Common myeloid progenitor, CD34-positive (primary cell): ENCODE measurements around the gene SH3TC1.
A peak's percentile ranks its signal among the peaks of the same experiment; 100 is the strongest.

Experiments used
- CTCF ChIA-PET: fragments of 350-600 bp; sonication (Branson Sonifier 250); formaldehyde crosslinking; loops from one replicate; lab custom pipeline; 2021; ENCODE audit warnings: antibody characterized with exemption; lab: Charles Lee
- POLR2A ChIA-PET: fragments of 350-600 bp; sonication (Branson Sonifier 250); formaldehyde crosslinking; loops from one replicate; lab custom pipeline; 2021; ENCODE audit warnings: antibody characterized with exemption; lab: Charles Lee
- DNase-seq, 3 donors: peaks; one replicate each; pipeline versions ENCODE4 v3.0.0 to v3.0.0-alpha.2; 2013
- H3K27ac ChIP-seq, 2 experiments: 1 replicate in 1 of 2; 2 replicates in 1 of 2; pipeline ENCODE4 v1.7.0; 2013; ENCODE audit warnings: inconsistent platforms in 2 of 2, low read length in 2 of 2, mild to moderate bottlenecking in 2 of 2, low read depth in 1 of 2, moderate library complexity in 1 of 2; ENCODE audit not compliant: severe bottlenecking in 2 of 2, insufficient read depth in 1 of 2, poor library complexity in 1 of 2
- H3K27me3 ChIP-seq, 5 experiments: replicated peaks in 2 of 5; 1 replicate in 3 of 5; 2 replicates in 2 of 5; pipeline versions ENCODE4 v1.6.1 to v1.7.0; 2013; ENCODE audit warnings: low read length in 4 of 5, mild to moderate bottlenecking in 2 of 5, moderate library complexity in 2 of 5, inconsistent platforms in 1 of 5; ENCODE audit not compliant: insufficient read depth in 5 of 5, control insufficient read depth in 4 of 5
- H3K36me3 ChIP-seq, 4 experiments: 1 replicate in 2 of 4; 2 replicates in 2 of 4; pipeline versions ENCODE4 v1.6.1 to v1.7.0; 2013; ENCODE audit warnings: low read length in 3 of 4, control low read depth in 1 of 4, mild to moderate bottlenecking in 1 of 4; ENCODE audit not compliant: control insufficient read depth in 4 of 4, insufficient read depth in 4 of 4
- H3K4me1 ChIP-seq, 4 experiments: 1 replicate in 3 of 4; 2 replicates in 1 of 4; pipeline versions ENCODE4 v1.6.1 to v1.7.1; 2013; ENCODE audit warnings: low read length in 3 of 4, mild to moderate bottlenecking in 3 of 4, control low read depth in 1 of 4, inconsistent platforms in 1 of 4, moderate library complexity in 1 of 4; ENCODE audit not compliant: control insufficient read depth in 4 of 4, insufficient read depth in 4 of 4; ENCODE audit errors: control extremely low read depth in 1 of 4
- H3K4me3 ChIP-seq, 7 experiments: 1 replicate in 4 of 7; 2 replicates in 3 of 7; pipeline versions ENCODE4 v1.5.1 to v1.7.0; 2013; ENCODE audit warnings: mild to moderate bottlenecking in 7 of 7, low read length in 6 of 7, moderate library complexity in 6 of 7, inconsistent platforms in 2 of 7, low read depth in 2 of 7, control low read depth in 1 of 7; ENCODE audit not compliant: insufficient read depth in 4 of 7, control insufficient read depth in 1 of 7; ENCODE audit errors: extremely low read depth in 1 of 7
- H3K9me3 ChIP-seq, 5 experiments: 1 replicate in 4 of 5; 2 replicates in 1 of 5; pipeline versions ENCODE4 v1.6.1 to v1.7.1; 2013; ENCODE audit warnings: low read length in 4 of 5, mild to moderate bottlenecking in 2 of 5, inconsistent platforms in 1 of 5, low read depth in 1 of 5, moderate library complexity in 1 of 5; ENCODE audit not compliant: control insufficient read depth in 4 of 5, insufficient read depth in 2 of 5; ENCODE audit errors: control extremely low read depth in 1 of 5
- WGBS: methylation state at CpG from one replicate; pipeline ENCODE4 v1.1.5; 2013; ENCODE audit not compliant: insufficient coverage; 5-methylcytosine and 5-hydroxymethylcytosine counted together

SH3TC1 gene

GRCh38 chr4:8189551-8190466, 9.3 kb upstream of the SH3TC1 start:
- H3K27ac ChIP-seq, result no peak overlapping the region
- H3K4me3 ChIP-seq, result peak overlapping the region in 1 of 7 experiments; percentile 1
- H3K4me1 ChIP-seq, result peaks cover 0 to 57% (median 52%) of the 10 kb centered on the region in 4 experiments
- 91% methylated on average over 22 of the region's 26 CpGs for WGBS
- no peaks in the 10 kb centered on the region for H3K27me3 ChIP-seq
- POLR2A ChIA-PET, result interaction anchor here (0.6 kb wide), 1 partner anchor 29 kb away, joined by 3 read pairs; no protein-coding TSS in a partner anchor
- CTCF ChIA-PET, result interaction anchor here (1.2 to 10.0 kb wide), 6 partner anchors 10 to 221 kb away, joined by 3 to 116 read pairs (median 4); partner anchors contain the start of gene SH3TC1
- no peaks in the 10 kb centered on the region for H3K9me3 ChIP-seq
- DNase-seq, result no peak
- no peaks in the 10 kb centered on the region for H3K36me3 ChIP-seq

- WGBS, result under 1% methylated on average over 17 of the region's 23 CpGs
- H3K27ac ChIP-seq, result no peak overlapping the region
- POLR2A ChIA-PET, result interaction anchor here (0.9 to 1.2 kb wide), 3 partner anchors 10 to 34 kb away, joined by 3 to 5 read pairs (median 4); no protein-coding TSS in a partner anchor
- no peaks in the 10 kb centered on the region for H3K9me3 ChIP-seq
- CTCF ChIA-PET, result interaction anchor here (0.8 to 10.0 kb wide), 9 partner anchors 14 to 237 kb away, joined by 3 to 116 read pairs (median 4); partner anchors contain the start of gene ABLIM2
- peaks cover 0 to 62% (median 54%) of the 10 kb centered on the region in 4 experiments for H3K4me1 ChIP-seq
- DNase-seq, result peak; percentile 88 to 99 (median 98)
- peak overlapping the region in 4 of 7 experiments; percentile 8 to 41 (median 29) for H3K4me3 ChIP-seq
- H3K27me3 ChIP-seq, result no peaks in the 10 kb centered on the region
- no peaks in the 10 kb centered on the region for H3K36me3 ChIP-seq
These were observed 7.8 kb upstream of the SH3TC1 start for GRCh38 chr4:8191136-8191747.

GRCh38 chr4:8192748-8193738, 6.0 kb upstream of the SH3TC1 start:
- Histone ChIP-seq H3K36me3 (no peaks in the 10 kb centered on the region), H3K9me3 (no peaks in the 10 kb centered on the region), H3K27ac (no peak overlapping the region), H3K4me1 (peaks cover under 1 to 80% (median 65%) of the 10 kb centered on the region in 4 experiments), H3K27me3 (no peaks in the 10 kb centered on the region), H3K4me3 (no peak overlapping the region)
- peak; percentile 92 to 96 (median 95) for DNase-seq
- ChIA-PET POLR2A (no interaction called here), CTCF (interaction anchor here (0.7 to 10.0 kb wide), 9 partner anchors 9 to 34 kb away, joined by 3 to 116 read pairs (median 4); no protein-coding TSS in a partner anchor)
- 32% methylated on average over 16 of the region's 18 CpGs for WGBS

- ChIA-PET CTCF (interaction anchor here (0.9 to 10.0 kb wide), 6 partner anchors 9 to 25 kb away, joined by 3 to 116 read pairs (median 4); no protein-coding TSS in a partner anchor), POLR2A (no interaction called here)
- Histone ChIP-seq H3K27me3 (no peaks in the 10 kb centered on the region), H3K4me3 (no peak overlapping the region), H3K4me1 (peaks cover 2 to 83% (median 65%) of the 10 kb centered on the region in 4 experiments), H3K36me3 (no peaks in the 10 kb centered on the region), H3K9me3 (no peaks in the 10 kb centered on the region), H3K27ac (no peak overlapping the region)
- DNase-seq, result no peak
- WGBS, result 90% methylated on average over 17 of the region's 19 CpGs
These were observed 4.5 kb upstream of the SH3TC1 start for GRCh38 chr4:8194306-8195242.

GRCh38 chr4:8195431-8195830, 3.7 kb upstream of the SH3TC1 start:
- H3K4me3 ChIP-seq, result no peak overlapping the region
- ChIA-PET POLR2A (no interaction called here), CTCF (interaction anchor here (3.9 to 10.0 kb wide), 2 partner anchors 14 to 18 kb away, joined by 14 to 116 read pairs; no protein-coding TSS in a partner anchor)
- H3K9me3 ChIP-seq, result no peaks in the 10 kb centered on the region
- WGBS, result 69% methylated on average over 7 of the region's 7 CpGs
- H3K27ac ChIP-seq, result no peak overlapping the region
- H3K4me1 ChIP-seq, result peaks cover 2 to 83% (median 65%) of the 10 kb centered on the region in 4 experiments
- no peak for DNase-seq
- no peaks in the 10 kb centered on the region for H3K27me3 ChIP-seq
- no peaks in the 10 kb centered on the region for H3K36me3 ChIP-seq
